Epithelial cell of proximal tubule (primary cell): Measurements from ENCODE around the gene PRKAG3. TPM values are rescaled to one million over a fixed set of nuclear protein-coding genes. Genes with fewer than 3 reads are reported as not detected.

ENCODE experiments used
- DNase-seq: peaks from one replicate; pipeline ENCODE4 v3.0.0-alpha.2; 2011; ENCODE audit warnings: low read depth
- H3K4me3 ChIP-seq: 2 replicates; pipeline ENCODE4 v1.5.1; 2011; ENCODE audit warnings: low read depth, mild to moderate bottlenecking, low read length
- CTCF ChIP-seq: conservative IDR thresholded peaks from 2 replicates; pipeline ENCODE4 v1.5.1; 2012; ENCODE audit warnings: low read depth, mild to moderate bottlenecking, low read length
- total RNA-seq: library from RNA; depleted of rRNA; stranded (reverse); fragments of >200 nt; gene quantifications from 2 replicates; pipeline ENCODE4 v1.2.3, GENCODE V29; 2015

Gene PRKAG3
- total RNA-seq, 1 donor from 2014 or later = not detected

GRCh38 chr2:218814540-218815243, 16.9 kb downstream of the PRKAG3 start:
- DNase-seq = no peak
- H3K4me3 ChIP-seq = no peak overlapping the region
- no peak for TF ChIP-seq CTCF

GRCh38 chr2:218813771-218814460, 17.7 kb downstream of the PRKAG3 start:
- TF ChIP-seq CTCF = no peak
- no peak overlapping the region for H3K4me3 ChIP-seq
- no peak for DNase-seq

GRCh38 chr2:218812861-218813260, 18.7 kb downstream of the PRKAG3 start:
- H3K4me3 ChIP-seq = no peak overlapping the region
- TF ChIP-seq CTCF = no peak
- no peak for DNase-seq

GRCh38 chr2:218812096-218812815, 19.3 kb downstream of the PRKAG3 start:
- no peak overlapping the region for H3K4me3 ChIP-seq
- no peak for TF ChIP-seq CTCF
- DNase-seq = no peak

GRCh38 chr2:218811382-218811781, 20.2 kb downstream of the PRKAG3 start:
- DNase-seq = no peak
- no peak for TF ChIP-seq CTCF

GRCh38 chr2:218810256-218810655, 21.3 kb downstream of the PRKAG3 start:
- DNase-seq = no peak
- TF ChIP-seq CTCF = no peak
- H3K4me3 ChIP-seq = no peak overlapping the region

More at GRCh38 chr2:218811382-218811781, 20.2 kb downstream of the PRKAG3 start:
- H3K4me3 ChIP-seq = no peak overlapping the region
